ENCODE measurements around the gene GFY.
"Not testable (repeated sequence)": the region's sequence is repeated elsewhere in the genome, so short reads cannot be mapped to it uniquely, and the experiment has no call there.

GFY gene

DNA sequence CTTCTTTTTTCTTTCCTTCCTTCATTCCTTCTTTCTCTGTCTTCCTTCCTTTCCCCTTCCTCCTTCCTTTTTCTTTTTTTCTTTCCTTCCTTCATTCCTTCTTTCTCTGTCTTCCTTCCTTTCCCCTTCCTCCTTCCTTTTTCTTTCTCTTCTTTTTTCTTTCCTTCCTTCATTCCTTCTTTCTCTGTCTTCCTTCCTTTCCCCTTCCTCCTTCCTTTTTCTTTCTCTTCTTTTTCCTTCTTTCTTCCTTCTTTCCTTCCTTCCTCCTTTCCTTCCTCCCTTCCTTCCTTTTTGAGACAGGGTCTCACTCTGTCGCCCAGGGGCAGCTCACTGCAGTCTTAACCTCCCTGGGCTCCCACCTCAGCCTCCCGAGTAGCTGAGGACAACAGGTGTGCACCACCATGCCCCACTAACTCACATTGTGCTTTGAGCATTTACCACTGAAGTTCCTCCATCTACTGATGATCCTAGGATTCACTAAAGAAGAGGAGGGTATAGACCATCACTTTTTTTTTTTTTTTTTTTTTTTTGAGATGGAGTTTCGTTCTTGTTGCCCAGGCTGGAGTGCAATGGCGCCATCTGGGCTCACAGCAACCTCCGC lies 19.0 kb downstream of the GFY start:
- not testable (repeated sequence) for DNase-seq (ENCODE audit: low spot score)

DNA sequence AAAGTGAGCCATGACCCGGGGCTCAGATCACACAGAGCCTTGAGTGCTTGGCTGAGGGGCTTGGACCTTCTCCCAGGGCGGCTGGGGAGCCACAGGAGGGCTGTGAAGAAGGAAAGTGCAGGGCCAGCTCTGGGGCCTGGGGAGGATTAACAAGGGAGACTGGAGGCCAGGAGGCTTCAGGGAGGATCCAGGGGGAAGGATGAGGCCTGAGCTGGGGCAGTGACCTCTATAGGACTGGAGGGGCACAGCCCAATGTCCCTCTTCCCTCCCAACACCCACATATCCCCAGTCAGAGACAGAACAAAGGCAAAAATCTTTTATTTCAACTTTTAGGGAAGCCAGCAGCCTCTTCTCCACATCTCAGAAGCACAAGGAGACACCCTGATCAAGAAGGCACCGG lies 20.8 kb downstream of the GFY start:
- no peak for DNase-seq (ENCODE audit: low spot score)

DNA sequence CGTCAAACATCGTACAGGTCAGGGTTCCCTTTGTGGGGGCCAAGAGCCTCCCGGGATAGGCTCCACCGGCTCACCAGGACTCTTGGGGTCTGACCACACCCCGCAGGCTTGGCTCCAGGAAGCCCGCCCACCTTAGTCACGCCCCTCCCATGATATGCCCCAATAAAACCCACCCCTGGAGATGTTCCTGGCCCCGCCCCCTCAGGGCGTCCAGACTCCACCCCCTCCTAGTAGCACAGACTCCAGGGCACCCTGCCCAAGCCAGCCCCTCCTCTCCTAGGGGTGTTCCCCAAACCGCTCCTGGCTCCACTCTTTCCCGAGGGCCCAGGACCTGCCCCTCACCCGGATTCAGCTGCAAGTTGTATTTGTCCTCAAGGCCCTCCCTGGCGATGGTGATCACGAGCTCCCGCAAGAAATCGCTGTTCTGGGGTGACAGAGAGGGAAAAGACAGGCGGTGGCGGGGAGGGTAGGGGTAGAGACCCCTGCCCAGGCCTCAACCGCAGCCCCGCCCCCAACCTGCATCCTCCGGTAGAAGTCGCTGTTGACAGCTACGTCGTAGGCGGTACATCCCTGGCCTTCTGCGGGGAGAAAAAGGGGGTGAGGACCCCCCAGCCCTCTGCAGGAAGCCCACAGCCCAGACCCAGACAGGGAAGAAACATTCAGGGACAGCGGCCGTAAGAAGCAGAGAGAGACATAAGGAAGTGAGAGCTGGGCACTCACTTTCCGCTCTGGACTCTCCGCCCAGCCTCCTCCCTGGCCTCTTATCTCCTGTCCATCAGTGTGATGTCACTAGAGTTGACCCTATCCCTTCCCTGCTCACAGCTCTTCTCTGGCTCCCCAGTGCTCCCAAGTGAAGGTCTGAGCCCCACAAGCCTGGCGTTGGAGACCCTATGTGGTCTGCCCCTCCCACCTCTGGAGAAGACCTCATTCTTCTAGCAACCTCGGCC lies 22.6 kb downstream of the GFY start:
- no peak for DNase-seq (ENCODE audit: low spot score)

DNA sequence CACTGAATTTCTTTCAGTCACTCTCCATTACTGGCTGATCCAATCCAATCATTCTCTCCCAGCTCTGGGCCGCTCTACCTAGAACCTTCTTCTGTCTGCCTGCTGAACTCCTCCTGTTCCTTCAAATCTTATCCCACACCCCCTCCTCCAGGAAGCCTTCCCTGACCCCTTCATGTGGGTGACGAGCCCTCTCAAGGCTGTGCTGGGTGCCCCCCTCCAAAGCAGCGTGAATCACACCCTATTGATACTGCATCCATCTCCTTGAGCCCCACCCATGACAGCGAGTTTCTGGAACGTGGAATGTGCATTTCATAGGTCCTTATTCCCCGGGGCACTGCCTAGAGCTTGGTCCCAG lies 23.2 kb downstream of the GFY start:
- no peak for DNase-seq (ENCODE audit: low spot score)

DNA sequence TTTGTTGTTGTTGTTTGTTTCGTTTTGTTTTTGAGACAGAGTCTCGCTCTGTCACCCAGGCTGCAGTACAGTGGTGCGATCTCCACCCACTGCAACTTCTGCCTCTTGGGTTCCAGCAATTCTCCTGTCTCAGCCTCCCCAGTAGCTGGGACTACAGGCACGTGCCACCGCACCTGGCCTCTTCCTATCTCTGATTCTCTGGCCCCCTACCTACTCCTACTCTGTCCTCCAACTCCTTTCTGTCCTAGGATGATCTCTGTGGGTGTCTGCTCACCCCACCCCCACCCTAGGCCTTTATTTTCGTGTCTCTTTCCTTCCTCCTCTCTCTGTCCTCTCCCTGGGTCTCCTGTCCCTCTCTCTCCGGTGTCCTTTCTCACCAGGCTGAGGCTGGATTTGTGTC lies 25.2 kb downstream of the GFY start:
- DNase-seq (ENCODE audit: low spot score): no peak

DNA sequence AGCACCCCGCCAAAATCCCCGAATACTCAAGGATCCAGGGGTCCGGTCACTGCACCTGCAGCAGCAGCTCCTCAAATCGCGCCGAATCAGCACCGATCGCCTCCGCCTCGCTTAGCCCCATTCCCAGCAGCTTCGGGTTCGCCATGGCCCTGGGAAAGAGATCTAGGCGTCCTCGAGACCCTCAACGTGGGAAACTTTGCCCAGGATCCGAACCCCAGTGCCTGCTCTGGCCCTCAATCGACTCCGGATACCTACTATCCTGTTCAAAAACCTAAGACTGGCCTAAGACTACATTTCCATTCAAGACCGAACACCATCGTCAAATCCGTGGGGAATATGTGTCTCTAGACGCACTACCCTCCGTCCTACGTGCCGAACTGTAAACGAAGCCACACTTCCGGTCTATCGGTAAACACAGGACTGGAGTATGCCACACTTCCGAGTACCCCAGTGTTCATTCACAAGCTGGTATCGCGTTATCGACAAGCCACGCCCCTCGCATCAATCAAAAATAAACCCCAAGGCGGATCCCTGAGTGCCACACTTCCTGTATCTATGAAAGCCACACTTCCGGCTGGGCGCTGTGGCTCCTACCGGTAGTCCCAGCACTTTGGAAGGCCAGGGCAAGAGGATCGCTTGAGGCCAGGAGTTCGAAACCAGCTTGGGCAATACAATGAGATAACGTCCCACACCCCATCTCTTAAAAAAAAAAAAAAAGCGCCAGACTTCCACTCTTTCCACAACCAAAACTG lies 26.4 kb downstream of the GFY start, which contains the start of gene PIH1D1:
Gene PIH1D1, minus strand, starts transcription at position 385 of the 752 bp plus-strand sequence. Its CDS starts 240 bp downstream, at position 145.
- DNase-seq (ENCODE audit: low spot score): peak; percentile 95

DNA sequence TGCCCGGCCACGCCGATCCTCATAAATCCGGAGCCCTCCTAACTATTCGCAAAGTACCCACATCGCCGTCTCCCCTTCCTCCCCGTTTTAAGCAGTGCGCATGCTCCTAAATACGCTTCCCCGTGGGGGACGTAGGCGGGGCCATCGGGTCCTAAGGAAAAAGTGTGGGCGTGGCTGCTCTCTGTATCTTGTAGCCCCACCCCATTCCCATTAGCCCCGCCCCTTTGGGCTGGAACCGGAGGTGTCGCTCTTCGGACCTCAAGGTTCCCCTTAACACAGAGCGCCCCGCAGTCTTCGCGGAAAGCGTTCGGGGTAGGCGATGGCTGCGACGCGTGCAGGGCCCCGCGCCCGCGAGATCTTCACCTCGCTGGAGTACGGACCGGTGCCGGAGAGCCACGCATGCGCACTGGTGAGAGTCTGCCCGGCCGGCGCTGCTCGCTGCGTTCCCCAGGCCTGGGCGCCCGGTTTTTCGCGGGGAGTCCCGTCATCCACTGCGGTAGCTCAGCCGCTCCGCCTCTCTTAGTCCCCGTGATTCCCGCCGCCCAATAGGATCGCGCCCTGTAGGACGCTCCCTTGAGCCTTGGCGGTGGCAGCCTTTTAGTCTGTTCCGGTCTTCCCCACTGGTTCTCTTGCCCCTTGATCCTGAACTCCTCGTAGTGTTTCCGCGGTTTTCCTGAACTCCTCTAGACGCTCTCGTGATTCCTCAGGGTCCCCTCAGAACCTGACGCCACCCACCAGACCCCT lies 28.0 kb downstream of the GFY start, which contains the start of gene ALDH16A1:
Gene ALDH16A1, plus strand, starts transcription at position 213 of the 744 bp plus-strand sequence. Its CDS starts 107 bp downstream, at position 320.
- DNase-seq (ENCODE audit: low spot score): peak; percentile 100

DNA sequence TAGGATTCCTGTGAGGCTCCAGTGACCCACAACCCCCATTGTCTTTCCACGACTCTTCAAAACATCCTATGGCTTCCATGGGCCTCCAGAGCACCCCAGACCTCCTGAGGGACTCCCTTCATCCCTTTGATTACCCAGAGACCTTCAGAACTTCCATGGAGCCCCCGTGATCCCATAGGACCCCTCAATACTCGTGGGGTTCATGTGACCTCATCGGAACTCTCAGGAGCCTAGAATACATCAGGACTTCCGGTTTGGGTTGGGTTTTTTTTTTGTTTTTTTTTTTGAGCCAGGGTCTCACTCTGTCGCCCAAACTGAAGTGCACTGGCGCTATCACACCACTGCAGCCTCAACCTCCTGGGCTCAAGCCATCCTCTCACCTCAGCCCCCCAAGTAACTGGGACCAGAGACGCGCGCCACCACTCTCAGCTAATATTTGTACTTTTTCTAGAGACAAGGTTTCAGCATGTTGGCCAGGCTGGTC lies 28.6 kb downstream of the GFY start:
- no peak for DNase-seq (ENCODE audit: low spot score)

DNA sequence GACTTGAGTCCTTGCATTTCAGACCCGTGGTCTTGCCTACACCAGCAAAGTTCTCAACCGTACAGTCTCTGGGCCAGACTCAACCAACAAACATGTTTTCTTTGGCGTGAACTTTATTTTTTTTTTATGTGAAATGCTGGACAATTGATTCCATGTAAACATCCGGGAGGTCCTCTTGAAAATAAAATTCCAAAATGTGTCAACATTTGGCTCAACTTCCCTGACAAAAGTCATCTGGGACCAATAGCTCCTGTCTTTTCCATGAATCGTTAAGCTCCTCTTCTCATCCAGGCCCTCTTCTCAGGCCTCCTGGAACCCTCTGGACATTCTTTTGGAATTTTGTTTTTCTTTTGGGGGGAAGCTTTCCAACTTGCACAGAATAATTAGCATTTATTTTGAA lies 30.6 kb downstream of the GFY start:
- DNase-seq (ENCODE audit: low spot score): no peak

DNA sequence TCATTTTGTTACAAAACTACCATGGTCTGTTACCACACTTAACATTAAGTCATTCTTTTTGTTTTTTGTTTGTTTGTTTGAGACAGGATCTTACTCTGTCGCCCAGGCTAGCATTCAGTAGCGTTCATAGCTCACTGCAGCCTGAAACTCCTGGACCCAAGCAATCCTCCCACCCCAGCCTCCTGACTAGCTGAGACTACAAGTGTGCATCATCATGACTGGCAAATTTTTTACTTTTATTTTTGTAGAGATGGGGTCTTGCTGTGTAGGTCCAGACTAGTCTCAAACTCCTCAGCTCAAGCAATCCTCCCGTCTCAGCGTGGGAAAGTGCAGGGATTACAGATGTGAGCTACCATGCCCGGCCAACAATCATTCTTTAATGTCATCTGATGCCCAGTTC lies 31.1 kb downstream of the GFY start:
- DNase-seq (ENCODE audit: low spot score): no peak

DNA sequence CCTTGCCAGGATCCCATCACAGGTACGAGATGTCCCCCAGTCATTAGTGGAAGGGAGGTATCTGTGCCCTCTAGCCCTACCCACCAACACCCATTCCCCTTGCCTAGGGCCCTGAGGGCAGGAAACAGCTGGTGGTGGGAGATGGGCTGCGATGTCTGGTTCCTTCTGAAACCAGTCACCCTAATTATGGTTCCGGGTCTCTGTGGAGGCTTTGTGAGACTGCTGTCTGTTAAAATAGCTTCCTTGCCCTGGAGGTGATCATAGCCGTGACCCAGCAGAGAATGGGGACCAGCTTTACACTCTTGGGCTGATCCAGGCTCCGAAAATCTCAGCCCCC lies 33.3 kb downstream of the GFY start:
- no peak for DNase-seq (ENCODE audit: low spot score)

DNA sequence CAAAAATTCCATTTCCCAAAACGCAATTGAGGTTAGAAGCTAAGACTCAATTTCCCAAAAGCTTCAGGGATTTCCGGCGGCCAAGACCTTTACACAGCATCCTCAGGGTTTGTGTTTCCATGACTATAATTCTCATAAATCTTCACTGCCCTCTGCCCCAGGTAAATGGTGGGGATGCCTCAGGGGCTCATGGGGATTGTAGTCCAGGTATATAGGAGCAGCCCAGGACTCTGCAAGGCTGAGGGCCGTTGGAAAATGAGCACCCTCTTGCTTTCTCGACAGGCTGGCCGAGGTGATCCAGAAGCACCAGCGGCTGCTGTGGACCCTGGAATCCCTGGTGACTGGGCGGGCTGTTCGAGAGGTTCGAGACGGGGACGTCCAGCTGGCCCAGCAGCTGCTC lies 34.2 kb downstream of the GFY start:
- no peak for DNase-seq (ENCODE audit: low spot score)

DNA sequence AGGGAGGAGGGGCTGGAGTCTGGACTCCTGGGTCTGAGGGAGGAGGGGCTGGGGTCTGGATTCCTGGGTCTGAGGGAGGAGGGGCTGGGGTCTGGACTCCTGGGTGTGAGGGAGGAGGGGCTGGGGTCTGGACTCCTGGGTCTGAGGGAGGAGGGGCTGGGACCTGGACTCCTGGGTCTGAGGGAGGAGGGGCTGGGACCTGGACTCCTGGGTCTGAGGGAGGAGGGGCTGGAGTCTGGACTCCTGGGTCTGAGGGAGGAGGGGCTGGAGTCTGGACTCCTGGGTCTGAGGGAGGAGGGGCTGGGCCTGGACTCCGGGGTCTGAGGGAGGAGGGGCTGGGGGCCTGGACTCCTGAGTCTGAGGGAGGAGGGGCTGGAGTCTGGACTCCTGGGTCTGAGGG lies 35.9 kb downstream of the GFY start:
- DNase-seq (ENCODE audit: low spot score): not testable (repeated sequence)

DNA sequence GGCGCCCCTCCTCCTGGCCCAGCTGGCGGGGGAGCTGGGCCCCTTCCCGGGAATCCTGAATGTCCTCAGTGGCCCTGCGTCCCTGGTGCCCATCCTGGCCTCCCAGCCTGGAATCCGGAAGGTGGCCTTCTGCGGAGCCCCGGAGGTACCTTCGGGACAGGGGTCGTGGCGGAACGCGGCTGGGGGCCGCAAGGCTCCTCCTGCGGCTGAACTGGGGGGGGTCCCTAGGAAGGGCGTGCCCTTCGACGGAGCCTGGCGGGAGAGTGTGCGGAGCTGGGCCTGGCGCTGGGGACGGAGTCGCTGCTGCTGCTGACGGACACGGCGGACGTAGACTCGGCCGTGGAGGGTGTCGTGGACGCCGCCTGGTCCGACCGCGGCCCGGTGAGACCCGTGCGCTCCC lies 36.5 kb downstream of the GFY start:
- no peak for DNase-seq (ENCODE audit: low spot score)

DNA sequence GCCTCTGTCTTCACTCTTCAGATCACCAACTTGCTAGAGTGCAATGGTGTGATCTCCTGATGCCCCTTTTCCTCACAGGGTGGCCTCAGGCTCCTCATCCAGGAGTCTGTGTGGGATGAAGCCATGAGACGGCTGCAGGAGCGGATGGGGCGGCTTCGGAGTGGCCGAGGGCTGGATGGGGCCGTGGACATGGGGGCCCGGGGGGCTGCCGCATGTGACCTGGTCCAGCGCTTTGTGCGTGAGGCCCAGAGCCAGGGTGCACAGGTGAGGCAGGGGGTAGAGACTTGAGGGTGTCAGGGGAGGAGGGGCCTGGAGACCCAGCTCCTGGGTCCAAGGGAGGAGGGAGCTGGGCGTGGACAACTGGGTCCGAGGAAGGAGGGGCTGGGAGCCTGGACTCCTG lies 37.3 kb downstream of the GFY start:
- no peak for DNase-seq (ENCODE audit: low spot score)

DNA sequence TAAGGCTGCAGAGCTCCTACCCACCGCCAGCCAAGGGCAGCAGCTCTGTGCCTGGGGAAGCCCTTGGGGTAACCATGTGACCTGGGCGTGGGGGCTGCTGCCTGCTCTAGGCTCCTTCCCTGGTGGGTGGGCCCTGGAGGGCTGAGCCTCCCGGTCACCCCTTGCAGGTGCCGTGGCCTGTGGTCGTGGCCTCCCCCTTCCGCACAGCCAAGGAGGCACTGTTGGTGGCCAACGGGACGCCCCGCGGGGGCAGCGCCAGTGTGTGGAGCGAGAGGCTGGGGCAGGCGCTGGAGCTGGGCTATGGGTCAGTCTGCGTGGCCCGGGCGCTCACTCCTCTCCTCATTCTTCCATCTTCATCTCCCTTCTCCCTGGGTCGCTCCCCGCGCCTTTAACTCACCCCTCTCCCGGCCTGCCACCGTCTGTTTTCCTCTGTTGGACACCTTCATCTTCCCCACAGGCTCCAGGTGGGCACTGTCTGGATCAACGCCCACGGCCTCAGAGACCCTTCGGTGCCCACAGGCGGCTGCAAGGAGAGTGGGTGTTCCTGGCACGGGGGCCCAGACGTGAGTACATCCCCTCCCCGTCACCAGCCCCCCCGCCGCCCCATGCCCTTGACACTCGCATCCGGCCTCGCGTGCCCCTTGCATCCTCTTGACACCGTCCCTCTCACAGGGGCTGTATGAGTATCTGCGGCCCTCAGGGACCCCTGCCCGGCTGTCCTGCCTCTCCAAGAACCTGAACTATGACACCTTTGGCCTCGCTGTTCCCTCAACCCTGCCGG lies 39.0 kb downstream of the GFY start:
- no peak for DNase-seq (ENCODE audit: low spot score)

DNA sequence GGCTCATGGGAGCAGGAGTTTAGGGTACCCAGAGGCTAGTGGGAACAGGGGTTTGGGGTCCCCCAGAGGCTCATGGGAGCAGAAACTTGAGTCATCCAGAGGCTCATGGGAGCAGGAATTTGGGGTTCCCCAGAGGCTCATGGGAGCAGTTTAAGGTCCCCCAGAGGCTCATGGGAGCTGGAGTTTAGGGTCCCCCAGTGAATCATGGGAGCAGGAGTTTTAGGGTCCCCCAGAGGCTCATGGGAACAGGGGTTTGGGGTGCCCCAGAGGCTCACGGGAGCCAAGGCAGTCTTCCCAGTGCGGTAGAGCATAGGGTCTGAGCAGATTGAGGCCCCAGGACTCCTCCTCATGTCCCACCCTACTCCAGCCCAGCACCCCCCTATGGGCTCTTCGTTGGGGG lies 40.2 kb downstream of the GFY start:
- DNase-seq (ENCODE audit: low spot score): no peak

DNA sequence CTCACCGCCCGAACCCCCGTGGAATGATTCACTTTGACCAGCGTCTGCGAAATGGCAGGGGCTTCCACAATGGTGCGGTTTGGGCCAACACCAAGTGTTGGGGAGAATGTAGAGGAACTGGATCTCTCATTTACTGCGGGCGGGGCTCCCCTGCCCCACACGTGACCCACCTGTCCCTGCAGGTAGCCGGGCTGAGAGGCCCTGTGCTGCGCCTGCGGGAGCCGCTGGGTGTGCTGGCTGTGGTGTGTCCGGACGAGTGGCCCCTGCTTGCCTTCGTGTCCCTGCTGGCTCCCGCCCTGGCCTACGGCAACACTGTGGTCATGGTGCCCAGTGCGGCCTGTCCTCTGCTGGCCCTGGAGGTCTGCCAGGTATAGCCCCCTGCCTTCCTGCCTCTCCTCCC lies 43.0 kb downstream of the GFY start:
- DNase-seq (ENCODE audit: low spot score): no peak

DNA sequence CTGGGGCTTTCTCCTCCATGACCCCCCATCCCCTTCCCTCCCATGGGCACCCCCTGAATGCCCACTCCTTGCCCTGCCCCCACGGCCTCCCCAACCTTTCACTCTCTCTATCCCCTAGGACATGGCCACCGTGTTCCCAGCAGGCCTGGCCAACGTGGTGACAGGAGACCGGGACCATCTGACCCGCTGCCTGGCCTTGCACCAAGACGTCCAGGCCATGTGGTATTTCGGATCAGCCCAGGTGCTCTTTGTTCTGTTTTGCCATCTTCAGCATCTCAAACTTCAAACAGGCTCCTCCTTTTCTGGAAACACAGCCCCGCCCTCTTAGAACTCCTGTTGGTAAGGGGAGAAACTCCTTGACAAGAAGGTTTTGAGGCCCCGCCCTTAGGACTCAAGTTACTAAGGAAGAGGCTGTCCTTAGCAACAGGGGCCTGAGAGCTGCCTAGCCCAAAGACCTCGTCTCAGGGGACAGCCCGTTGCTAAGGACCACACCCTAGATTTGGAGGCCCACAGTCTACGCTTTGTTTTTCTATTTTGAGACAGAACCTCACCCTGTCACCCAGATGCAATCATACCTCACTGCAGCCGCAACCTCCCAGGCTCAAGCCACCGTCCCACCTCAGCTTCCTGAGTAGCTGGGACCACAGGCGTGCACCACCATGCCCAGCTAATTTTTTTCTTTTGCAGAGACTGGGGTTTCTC lies 43.7 kb downstream of the GFY start:
- DNase-seq (ENCODE audit: low spot score): peak; percentile 75

DNA sequence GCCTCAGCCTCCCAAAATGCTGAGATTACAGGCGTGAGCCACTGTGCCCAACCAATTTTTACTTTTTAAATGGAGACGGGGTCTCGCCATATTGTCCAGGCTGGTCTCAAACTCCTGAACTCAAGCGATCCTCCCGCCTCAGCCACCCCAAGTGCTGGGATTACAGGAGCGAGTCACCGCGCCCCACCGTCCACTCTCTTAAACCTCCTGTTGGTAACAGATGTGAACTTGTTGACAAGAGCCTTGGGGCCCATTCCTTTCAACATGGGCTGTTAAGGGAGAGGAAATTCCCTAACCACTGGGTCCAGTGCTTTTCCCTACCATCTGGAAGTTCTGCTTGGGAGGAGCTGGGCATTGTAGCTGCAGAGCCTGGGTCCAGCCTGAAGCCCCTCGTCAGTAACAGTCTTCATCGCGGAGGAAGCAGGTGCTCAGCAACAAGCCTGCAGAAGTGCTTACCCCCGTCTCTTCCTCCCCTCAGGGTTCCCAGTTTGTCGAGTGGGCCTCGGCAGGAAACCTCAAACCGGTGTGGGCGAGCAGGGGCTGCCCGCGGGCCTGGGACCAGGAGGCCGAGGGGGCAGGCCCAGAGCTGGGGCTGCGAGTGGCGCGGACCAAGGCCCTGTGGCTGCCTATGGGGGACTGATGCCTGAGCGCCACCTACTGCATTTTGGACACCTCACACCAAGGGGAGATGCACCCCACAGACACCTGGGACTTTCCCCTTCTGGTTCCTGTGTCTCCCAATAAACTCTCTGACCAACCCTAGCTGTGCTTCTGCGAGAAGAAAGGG lies 44.8 kb downstream of the GFY start:
- no peak for DNase-seq (ENCODE audit: low spot score)
